ENCODE data around the gene CREB5.

- TF ChIP-seq POU6F1 (CRISPR knock-in tag; IDR thresholded peaks at IDR 0.05; ENCODE audit: borderline replicate concordance, low read depth): no peak
- no peak for TF ChIP-seq ZFP3 (CRISPR knock-in tag; IDR thresholded peaks at IDR 0.05)
- TF ChIP-seq PPARA (CRISPR knock-in tag; IDR thresholded peaks at IDR 0.05; ENCODE audit: borderline replicate concordance): no peak
- TF ChIP-seq BACH2 (CRISPR knock-in tag; IDR thresholded peaks at IDR 0.05; ENCODE audit: borderline replicate concordance): no peak
- TF ChIP-seq, protein P1, sequence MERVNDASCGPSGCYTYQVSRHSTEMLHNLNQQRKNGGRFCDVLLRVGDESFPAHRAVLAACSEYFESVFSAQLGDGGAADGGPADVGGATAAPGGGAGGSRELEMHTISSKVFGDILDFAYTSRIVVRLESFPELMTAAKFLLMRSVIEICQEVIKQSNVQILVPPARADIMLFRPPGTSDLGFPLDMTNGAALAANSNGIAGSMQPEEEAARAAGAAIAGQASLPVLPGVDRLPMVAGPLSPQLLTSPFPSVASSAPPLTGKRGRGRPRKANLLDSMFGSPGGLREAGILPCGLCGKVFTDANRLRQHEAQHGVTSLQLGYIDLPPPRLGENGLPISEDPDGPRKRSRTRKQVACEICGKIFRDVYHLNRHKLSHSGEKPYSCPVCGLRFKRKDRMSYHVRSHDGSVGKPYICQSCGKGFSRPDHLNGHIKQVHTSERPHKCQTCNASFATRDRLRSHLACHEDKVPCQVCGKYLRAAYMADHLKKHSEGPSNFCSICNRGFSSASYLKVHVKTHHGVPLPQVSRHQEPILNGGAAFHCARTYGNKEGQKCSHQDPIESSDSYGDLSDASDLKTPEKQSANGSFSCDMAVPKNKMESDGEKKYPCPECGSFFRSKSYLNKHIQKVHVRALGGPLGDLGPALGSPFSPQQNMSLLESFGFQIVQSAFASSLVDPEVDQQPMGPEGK (CRISPR knock-in tag; IDR thresholded peaks at IDR 0.05; ENCODE audit: borderline replicate concordance): no peak
- TF ChIP-seq, protein P2, sequence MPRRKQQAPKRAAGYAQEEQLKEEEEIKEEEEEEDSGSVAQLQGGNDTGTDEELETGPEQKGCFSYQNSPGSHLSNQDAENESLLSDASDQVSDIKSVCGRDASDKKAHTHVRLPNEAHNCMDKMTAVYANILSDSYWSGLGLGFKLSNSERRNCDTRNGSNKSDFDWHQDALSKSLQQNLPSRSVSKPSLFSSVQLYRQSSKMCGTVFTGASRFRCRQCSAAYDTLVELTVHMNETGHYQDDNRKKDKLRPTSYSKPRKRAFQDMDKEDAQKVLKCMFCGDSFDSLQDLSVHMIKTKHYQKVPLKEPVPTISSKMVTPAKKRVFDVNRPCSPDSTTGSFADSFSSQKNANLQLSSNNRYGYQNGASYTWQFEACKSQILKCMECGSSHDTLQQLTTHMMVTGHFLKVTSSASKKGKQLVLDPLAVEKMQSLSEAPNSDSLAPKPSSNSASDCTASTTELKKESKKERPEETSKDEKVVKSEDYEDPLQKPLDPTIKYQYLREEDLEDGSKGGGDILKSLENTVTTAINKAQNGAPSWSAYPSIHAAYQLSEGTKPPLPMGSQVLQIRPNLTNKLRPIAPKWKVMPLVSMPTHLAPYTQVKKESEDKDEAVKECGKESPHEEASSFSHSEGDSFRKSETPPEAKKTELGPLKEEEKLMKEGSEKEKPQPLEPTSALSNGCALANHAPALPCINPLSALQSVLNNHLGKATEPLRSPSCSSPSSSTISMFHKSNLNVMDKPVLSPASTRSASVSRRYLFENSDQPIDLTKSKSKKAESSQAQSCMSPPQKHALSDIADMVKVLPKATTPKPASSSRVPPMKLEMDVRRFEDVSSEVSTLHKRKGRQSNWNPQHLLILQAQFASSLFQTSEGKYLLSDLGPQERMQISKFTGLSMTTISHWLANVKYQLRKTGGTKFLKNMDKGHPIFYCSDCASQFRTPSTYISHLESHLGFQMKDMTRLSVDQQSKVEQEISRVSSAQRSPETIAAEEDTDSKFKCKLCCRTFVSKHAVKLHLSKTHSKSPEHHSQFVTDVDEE (CRISPR knock-in tag; IDR thresholded peaks at IDR 0.05): no peak
- no peak for TF ChIP-seq ARNTL (CRISPR knock-in tag; IDR thresholded peaks at IDR 0.05; ENCODE audit: borderline replicate concordance, low read depth)
- no peak for TF ChIP-seq RARB (CRISPR knock-in tag; IDR thresholded peaks at IDR 0.05)
- TF ChIP-seq SNAI2 (CRISPR knock-in tag; IDR thresholded peaks at IDR 0.05): no peak
- TF ChIP-seq ZNF8 (CRISPR knock-in tag; IDR thresholded peaks at IDR 0.05): no peak
- TF ChIP-seq ZNF70 (CRISPR knock-in tag; IDR thresholded peaks at IDR 0.05): no peak
- TF ChIP-seq GLIS3 (CRISPR knock-in tag; IDR thresholded peaks at IDR 0.05): no peak
- TF ChIP-seq, protein P3, sequence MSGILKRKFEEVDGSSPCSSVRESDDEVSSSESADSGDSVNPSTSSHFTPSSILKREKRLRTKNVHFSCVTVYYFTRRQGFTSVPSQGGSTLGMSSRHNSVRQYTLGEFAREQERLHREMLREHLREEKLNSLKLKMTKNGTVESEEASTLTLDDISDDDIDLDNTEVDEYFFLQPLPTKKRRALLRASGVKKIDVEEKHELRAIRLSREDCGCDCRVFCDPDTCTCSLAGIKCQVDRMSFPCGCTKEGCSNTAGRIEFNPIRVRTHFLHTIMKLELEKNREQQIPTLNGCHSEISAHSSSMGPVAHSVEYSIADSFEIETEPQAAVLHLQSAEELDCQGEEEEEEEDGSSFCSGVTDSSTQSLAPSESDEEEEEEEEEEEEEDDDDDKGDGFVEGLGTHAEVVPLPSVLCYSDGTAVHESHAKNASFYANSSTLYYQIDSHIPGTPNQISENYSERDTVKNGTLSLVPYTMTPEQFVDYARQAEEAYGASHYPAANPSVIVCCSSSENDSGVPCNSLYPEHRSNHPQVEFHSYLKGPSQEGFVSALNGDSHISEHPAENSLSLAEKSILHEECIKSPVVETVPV (CRISPR knock-in tag; IDR thresholded peaks at IDR 0.05): no peak
- TF ChIP-seq OSR1 (CRISPR knock-in tag; IDR thresholded peaks at IDR 0.05): no peak
These were observed 202.8 kb downstream of the CREB5 start for GRCh38 chr7:28615091-28615490.

Data from SK-N-SH treated with all-trans-retinoic acid at 6 μM for 48 hours (cell line).